Measurements from ENCODE around the gene NEU1. TPM values are rescaled to one million over a fixed set of nuclear protein-coding genes. Genes with fewer than 3 reads are reported as not detected.

The NEU1 gene
- polyA plus RNA-seq, 1 donor from 2014 or later, result 40.9 TPM

DNA sequence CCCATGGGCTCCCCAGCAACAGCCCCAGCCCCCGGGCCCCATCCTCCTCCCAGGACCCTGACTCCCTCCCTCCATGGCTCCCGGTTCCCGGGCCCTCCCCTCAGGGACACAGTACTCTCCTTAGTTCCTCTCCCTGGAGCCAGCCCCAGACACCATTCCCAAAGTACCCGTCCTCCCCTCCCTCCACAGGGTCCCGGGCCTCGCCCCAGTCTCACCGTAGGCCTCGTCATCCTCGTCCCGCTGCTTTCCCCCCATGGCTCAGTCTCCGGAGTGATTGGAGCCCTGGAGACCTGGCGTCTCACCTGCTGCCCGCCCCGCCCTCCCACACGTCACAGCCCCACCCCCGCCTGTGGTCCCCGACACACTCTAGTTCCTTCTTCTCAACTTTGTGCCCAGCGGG lies 16.1 kb upstream of the NEU1 start, which contains the start of gene SLC44A4:
SLC44A4 (minus strand) TSS at position 272 of the 400 bp plus-strand sequence; CDS start at position 255, 17 bp downstream.
- no peak within 1 kb of the TSS for H2AFZ ChIP-seq (ENCODE audit: low read depth, low read length)
- H3K4me2 ChIP-seq (ENCODE audit: low read length), result no peak within 1 kb of the TSS
- H3K27ac ChIP-seq (ENCODE audit: low read length), result no peak within 1 kb of the TSS

DNA sequence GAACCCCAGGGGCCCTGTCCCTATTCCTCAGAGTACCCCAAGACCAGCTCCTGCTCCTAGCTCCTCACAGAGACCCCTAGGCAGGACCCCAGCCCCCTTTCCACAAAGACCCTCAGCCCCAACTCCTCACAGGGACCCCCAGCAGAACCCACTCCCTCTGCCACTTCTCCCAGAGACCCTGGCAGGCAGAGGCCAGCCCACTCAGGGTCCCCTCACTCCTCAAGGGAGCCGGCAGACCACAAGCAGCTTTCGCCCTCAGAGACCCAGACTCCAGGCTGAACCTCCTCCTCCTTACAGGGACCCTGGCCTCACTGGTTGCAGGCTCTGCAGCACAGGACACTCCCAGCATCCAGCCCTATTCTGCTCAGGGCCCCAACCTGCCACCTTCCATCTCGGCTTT lies 15.6 kb upstream of the NEU1 start:
- Histone ChIP-seq H3K4me2 (ENCODE audit: low read length) (no peak overlapping the region), H3F3A (ENCODE audit: insufficient read depth, low read length, poor library complexity, severe bottlenecking) (no peaks in the 10 kb centered on the region), H4K20me1 (ENCODE audit: insufficient read depth) (no peaks in the 10 kb centered on the region), H2AFZ (ENCODE audit: low read depth, low read length) (no peak overlapping the region), H3K9ac (ENCODE audit: low read length) (no peak overlapping the region), H3K79me2 (replicated peaks; ENCODE audit: insufficient read depth, low read length) (no peaks in the 10 kb centered on the region), H3K4me3 (ENCODE audit: low read length) (no peak overlapping the region), H3K9me3 (ENCODE audit: low read length) (no peaks in the 10 kb centered on the region), H3K36me3 (ENCODE audit: insufficient read depth, low read length) (no peaks in the 10 kb centered on the region), H3K9me2 (ENCODE audit: insufficient read depth, low read length) (no peaks in the 10 kb centered on the region), H3K27me3 (ENCODE audit: insufficient read depth, low read depth, low read length) (no peaks in the 10 kb centered on the region), H3K27ac (ENCODE audit: low read length) (no peak overlapping the region)
- no peak for TF ChIP-seq TAF1 (IDR thresholded peaks at IDR 0.05; ENCODE audit: low read depth)

More for the DNA sequence above, 16.1 kb upstream of the NEU1 start, which contains the start of gene SLC44A4:
- TF ChIP-seq, protein P1, sequence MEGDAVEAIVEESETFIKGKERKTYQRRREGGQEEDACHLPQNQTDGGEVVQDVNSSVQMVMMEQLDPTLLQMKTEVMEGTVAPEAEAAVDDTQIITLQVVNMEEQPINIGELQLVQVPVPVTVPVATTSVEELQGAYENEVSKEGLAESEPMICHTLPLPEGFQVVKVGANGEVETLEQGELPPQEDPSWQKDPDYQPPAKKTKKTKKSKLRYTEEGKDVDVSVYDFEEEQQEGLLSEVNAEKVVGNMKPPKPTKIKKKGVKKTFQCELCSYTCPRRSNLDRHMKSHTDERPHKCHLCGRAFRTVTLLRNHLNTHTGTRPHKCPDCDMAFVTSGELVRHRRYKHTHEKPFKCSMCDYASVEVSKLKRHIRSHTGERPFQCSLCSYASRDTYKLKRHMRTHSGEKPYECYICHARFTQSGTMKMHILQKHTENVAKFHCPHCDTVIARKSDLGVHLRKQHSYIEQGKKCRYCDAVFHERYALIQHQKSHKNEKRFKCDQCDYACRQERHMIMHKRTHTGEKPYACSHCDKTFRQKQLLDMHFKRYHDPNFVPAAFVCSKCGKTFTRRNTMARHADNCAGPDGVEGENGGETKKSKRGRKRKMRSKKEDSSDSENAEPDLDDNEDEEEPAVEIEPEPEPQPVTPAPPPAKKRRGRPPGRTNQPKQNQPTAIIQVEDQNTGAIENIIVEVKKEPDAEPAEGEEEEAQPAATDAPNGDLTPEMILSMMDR (IDR thresholded peaks at IDR 0.05; ENCODE audit: poor library complexity, severe bottlenecking), result no peak
- TF ChIP-seq EZH2 (IDR thresholded peaks at IDR 0.05; ENCODE audit: borderline replicate concordance, insufficient read depth, low read length, poor library complexity, severe bottlenecking) (no peak), POLR2AphosphoS5 (IDR thresholded peaks at IDR 0.05) (no peak), SMC3 (conservative IDR thresholded peaks at IDR 0.05; ENCODE audit: poor library complexity) (no peak), TAF1 (IDR thresholded peaks at IDR 0.05; ENCODE audit: low read depth) (no peak), RAD21 (conservative IDR thresholded peaks at IDR 0.05) (no peak), EP300 (conservative IDR thresholded peaks at IDR 0.05; ENCODE audit: poor library complexity, severe bottlenecking) (no peak), MXI1 (conservative IDR thresholded peaks at IDR 0.05; ENCODE audit: poor library complexity, severe bottlenecking) (no peak)
- TF ChIP-seq, protein P2, sequence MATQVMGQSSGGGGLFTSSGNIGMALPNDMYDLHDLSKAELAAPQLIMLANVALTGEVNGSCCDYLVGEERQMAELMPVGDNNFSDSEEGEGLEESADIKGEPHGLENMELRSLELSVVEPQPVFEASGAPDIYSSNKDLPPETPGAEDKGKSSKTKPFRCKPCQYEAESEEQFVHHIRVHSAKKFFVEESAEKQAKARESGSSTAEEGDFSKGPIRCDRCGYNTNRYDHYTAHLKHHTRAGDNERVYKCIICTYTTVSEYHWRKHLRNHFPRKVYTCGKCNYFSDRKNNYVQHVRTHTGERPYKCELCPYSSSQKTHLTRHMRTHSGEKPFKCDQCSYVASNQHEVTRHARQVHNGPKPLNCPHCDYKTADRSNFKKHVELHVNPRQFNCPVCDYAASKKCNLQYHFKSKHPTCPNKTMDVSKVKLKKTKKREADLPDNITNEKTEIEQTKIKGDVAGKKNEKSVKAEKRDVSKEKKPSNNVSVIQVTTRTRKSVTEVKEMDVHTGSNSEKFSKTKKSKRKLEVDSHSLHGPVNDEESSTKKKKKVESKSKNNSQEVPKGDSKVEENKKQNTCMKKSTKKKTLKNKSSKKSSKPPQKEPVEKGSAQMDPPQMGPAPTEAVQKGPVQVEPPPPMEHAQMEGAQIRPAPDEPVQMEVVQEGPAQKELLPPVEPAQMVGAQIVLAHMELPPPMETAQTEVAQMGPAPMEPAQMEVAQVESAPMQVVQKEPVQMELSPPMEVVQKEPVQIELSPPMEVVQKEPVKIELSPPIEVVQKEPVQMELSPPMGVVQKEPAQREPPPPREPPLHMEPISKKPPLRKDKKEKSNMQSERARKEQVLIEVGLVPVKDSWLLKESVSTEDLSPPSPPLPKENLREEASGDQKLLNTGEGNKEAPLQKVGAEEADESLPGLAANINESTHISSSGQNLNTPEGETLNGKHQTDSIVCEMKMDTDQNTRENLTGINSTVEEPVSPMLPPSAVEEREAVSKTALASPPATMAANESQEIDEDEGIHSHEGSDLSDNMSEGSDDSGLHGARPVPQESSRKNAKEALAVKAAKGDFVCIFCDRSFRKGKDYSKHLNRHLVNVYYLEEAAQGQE (IDR thresholded peaks at IDR 0.05; ENCODE audit: borderline replicate concordance), result no peak
- Histone ChIP-seq H3K9me2 (ENCODE audit: insufficient read depth, low read length) (no peaks in the 10 kb centered on the region), H3K9ac (ENCODE audit: low read length) (no peak within 1 kb of the TSS), H4K20me1 (ENCODE audit: insufficient read depth) (no peaks in the 10 kb centered on the region), H3K36me3 (ENCODE audit: insufficient read depth, low read length) (no peaks in the 10 kb centered on the region), H3F3A (ENCODE audit: insufficient read depth, low read length, poor library complexity, severe bottlenecking) (no peaks in the 10 kb centered on the region), H3K4me3 (ENCODE audit: low read length) (no peak within 1 kb of the TSS), H3K9me3 (ENCODE audit: low read length) (no peaks in the 10 kb centered on the region), H3K27me3 (ENCODE audit: insufficient read depth, low read depth, low read length) (no peaks in the 10 kb centered on the region), H3K79me2 (replicated peaks; ENCODE audit: insufficient read depth, low read length) (no peaks in the 10 kb centered on the region)

Data from neural cell (in vitro differentiated cells).